SHP77 (cell line): ENCODE results near the gene GRN.
A peak's percentile ranks its signal among the peaks of the same experiment; 100 is the strongest.
"Not testable (repeated sequence)": the region's sequence is repeated elsewhere in the genome, so short reads cannot be mapped to it uniquely, and the experiment has no call there.

Source experiments
- DNase-seq, 2 experiments: peaks; one replicate each; lab custom pipeline; 2025; lab: John Stamatoyannopoulos, UW

The GRN gene

DNA sequence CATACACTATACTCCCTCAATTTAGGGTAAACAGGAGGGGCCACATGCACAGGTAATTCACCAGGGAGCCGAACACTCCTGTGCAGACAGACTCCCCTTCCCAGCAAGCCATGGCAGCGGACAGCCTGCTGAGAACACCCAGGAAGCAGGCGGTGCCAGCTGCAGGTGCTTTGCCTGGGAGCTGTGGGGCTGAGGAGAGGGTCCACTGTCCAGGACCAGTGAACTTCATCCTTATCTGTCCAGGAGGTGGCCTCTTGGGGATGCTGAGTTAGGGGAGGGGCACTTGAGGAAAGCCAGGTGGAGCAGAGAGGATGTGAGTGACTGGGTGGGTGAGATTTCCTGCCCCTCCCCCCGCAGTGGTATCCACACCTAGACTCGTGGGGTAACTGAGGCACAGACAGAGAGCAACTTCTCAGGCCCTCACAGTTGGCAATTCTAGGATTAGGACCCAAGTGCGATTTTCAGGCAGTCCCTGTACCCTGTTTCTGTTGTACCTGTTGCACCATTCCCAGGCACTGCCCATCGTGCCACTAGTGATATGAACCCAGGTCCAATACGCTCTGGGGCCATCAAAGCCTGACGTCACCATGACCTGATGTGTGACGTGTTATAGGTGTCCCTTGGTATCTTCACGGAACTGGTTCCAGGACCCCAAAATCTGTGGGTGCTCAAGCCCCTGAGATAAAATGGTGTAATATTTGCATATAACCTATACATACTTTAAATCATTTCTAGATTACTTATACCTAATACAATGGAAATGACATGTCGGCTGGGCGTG, 1.2 kb downstream of the GRN start:
- no peak for DNase-seq

DNA sequence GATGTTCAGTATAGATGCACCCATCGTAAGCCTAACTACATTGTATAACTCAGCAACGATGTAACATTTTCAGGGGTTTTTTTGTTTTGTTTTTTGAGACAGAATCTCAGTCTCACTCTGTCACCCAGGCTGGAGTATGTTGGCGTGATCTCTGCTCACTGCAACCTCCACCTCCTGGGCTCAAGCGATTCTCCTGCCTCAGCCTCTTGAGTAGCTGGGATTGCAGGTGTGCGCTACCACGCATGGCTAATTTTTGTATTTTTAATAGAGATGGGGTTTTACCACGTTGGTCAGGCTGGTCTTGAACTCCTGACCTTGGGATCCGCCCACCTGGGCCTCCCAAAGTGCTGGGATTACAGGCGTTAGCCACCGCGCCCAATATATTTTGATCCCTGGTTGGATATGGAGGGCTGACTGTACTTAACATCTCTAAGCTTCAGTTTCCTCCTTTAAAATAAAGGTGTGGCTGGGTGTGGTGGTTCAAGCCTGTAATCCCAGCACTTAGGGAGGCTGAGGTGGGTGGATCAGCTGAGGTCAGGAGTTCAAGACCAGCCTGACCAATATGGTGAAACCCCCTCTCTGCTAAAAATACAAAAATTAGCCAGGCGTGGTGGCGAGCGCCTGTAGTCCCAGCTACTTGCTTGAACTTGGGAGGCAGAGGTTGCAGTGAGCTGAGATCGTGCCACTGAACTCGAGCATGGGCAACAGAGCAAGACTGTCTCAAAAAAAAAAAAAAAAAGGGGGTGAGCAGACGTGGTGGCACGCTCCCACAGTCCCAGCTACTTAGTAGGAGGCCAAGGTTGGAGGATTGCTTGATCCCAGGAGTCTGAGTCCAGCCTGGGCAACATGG, 2.3 kb downstream of the GRN start:
- DNase-seq = not testable (repeated sequence)

DNA sequence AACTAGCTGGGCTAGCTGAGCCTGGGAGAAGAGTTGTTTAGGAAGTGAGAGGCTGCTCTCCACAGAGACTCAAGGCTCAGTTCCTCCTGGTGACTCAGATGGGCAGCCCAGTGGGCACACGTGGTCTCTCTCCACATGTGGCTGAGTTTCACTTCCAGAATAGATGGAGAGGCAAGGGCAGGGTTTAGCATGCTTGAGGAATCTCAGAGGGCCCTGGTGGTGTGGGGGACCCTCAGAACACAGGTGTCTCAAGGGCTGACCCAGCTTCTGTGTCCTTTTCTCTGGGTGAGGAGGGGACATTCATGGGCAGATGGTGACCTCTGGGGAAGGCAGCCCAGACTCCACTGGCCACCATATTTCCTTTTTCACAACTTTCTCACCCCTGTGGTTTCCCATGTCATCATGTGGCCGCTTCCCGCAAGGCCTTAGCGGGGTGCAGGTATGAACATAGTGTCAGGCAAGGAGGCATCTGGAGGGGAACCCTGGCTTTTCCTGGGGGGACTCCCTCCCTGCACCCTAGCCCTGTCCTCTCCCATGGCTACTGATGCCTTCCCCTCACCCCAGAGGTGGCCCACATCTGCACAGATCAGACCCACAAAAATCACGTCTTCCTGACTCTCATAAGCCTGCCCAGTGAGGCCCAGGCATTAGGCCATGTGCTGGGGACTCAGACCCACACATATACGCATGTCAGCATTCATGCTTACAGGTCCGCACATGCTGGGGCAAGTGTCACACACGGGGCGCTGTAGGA, 3.3 kb downstream of the GRN start:
- no peak for DNase-seq

DNA sequence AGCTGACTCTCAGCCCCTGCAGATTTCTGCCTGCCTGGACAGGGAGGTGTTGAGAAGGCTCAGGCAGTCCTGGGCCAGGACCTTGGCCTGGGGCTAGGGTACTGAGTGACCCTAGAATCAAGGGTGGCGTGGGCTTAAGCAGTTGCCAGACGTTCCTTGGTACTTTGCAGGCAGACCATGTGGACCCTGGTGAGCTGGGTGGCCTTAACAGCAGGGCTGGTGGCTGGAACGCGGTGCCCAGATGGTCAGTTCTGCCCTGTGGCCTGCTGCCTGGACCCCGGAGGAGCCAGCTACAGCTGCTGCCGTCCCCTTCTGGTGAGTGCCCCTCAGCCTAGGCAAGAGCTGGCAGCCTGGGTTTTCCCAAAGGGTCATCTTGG, 3.9 kb downstream of the GRN start:
- no peak for DNase-seq

DNA sequence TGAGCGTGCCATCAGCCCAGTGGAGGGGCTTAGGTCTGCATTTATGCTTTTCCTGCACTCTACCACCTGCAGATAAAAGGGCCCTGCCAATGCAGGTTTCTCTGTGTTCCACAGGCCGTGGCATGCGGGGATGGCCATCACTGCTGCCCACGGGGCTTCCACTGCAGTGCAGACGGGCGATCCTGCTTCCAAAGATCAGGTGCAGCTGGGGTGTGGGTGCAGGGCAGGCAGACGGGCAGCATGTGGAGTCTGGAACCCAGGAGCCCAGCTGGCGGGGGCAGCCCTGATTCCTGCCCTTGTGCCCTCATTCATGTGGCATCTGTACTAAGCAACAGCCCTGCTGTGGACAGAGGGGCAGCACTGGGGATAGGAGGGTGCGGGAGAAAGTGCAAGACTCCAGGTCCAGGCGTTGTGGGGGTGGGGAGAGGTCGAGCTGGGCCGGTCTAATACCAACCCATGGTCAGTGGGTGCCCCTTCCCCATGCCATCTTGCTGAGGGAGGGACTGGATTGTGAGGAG, 4.5 kb downstream of the GRN start:
- no peak for DNase-seq

DNA sequence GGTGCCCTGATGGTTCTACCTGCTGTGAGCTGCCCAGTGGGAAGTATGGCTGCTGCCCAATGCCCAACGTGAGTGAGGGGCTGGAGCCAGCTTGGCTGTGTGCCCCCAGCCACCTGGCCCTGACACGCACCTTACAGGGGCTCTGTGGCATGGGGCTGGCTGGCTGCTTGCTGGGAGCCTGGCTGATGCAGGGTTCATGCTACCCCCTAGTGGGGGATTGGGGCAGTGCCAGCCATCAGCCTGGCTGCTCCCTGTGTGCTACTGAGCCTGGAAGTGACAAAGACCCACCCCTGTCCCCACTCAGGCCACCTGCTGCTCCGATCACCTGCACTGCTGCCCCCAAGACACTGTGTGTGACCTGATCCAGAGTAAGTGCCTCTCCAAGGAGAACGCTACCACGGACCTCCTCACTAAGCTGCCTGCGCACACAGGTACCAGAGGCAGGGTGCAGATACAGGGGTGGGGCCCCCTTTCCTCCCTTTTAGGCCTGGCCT, 5.7 kb downstream of the GRN start:
- peak; percentile 65 to 78 for DNase-seq

DNA sequence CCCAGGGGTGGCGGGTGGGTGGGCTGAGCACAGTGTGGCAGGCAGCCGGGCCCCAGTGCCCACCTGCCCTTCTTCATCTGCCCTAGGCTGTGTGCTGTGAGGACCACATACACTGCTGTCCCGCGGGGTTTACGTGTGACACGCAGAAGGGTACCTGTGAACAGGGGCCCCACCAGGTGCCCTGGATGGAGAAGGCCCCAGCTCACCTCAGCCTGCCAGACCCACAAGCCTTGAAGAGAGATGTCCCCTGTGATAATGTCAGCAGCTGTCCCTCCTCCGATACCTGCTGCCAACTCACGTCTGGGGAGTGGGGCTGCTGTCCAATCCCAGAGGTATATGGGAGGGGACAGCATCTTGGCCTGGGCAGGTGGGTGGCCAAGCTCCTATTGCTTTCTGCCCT, 6.4 kb downstream of the GRN start:
- DNase-seq = no peak

DNA sequence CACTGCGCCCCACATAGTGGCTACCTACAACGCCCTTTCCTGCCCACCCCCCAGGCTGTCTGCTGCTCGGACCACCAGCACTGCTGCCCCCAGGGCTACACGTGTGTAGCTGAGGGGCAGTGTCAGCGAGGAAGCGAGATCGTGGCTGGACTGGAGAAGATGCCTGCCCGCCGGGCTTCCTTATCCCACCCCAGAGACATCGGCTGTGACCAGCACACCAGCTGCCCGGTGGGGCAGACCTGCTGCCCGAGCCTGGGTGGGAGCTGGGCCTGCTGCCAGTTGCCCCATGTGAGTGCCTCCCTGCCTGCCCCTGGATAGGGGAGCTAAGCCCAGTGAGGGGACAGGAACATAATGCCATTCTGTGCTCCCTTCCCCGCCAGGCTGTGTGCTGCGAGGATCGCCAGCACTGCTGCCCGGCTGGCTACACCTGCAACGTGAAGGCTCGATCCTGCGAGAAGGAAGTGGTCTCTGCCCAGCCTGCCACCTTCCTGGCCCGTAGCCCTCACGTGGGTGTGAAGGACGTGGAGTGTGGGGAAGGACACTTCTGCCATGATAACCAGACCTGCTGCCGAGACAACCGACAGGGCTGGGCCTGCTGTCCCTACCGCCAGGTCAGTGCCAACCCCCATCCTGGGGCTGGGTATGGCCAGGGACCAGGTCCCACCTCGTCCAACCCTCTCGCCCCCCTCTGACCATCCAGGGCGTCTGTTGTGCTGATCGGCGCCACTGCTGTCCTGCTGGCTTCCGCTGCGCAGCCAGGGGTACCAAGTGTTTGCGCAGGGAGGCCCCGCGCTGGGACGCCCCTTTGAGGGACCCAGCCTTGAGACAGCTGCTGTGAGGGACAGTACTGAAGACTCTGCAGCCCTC, 7.1 kb downstream of the GRN start:
- no peak for DNase-seq

DNA sequence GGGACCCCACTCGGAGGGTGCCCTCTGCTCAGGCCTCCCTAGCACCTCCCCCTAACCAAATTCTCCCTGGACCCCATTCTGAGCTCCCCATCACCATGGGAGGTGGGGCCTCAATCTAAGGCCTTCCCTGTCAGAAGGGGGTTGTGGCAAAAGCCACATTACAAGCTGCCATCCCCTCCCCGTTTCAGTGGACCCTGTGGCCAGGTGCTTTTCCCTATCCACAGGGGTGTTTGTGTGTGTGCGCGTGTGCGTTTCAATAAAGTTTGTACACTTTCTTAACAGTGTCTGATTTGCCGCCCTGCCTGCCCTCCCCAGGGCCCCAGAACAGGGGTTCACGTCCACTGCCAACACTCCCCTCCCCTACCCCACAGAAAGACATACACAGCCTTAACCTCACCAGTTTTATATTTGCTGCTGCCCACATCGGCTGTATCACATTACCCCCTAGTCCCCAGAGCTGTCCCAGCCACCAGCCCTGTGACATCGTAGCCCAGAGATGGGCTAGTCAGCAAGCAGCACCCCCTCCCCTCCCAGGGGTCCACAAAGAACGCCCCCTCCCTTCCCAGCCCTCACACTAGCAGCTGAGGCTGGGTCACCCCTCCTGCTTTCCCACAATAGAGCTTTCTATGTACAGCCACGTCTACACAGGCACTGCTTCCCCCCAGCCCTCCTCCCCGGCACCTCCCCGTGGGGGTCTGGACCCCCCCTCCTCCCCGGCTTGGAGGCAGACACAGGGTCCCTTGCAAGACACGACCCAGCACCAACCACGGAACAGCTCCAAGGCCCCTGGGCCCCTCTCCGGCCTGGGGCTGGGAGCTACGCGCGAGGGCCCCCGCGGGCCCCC, 7.9 kb downstream of the GRN start:
- no peak for DNase-seq

DNA sequence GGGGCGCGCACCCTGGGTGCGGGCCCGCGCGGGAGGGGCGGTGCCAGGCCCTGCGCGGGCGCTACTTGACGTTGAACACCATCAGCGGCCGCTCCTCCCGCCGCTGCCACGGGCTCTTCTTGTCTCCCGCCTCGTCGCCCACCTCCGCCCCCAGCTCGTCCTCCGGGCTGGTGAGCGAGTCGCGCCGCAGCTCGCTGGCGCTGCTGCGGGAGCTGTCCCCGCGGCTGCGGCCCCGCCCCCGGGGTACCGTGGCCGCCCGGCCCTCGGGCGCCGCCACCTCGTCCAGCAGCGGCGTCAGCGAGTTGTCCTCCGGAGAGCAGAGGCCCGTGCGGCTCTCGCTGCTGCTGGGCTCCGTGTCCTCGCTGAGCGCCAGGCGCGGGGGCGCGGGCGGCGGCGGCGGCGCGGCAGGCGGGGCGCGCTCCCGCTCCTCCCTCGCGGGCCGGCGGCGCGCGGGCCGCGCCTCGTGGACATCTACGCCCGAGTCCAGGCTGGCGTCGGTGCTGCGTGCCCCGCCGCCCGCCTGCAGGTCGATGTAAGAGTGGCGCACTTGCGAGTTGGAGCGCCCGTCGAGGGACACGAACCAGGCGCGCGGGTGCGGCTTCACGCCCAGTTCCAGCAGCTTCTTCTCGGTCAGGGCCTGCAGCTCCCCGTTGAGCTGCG, 8.7 kb downstream of the GRN start:
- no peak for DNase-seq

DNA sequence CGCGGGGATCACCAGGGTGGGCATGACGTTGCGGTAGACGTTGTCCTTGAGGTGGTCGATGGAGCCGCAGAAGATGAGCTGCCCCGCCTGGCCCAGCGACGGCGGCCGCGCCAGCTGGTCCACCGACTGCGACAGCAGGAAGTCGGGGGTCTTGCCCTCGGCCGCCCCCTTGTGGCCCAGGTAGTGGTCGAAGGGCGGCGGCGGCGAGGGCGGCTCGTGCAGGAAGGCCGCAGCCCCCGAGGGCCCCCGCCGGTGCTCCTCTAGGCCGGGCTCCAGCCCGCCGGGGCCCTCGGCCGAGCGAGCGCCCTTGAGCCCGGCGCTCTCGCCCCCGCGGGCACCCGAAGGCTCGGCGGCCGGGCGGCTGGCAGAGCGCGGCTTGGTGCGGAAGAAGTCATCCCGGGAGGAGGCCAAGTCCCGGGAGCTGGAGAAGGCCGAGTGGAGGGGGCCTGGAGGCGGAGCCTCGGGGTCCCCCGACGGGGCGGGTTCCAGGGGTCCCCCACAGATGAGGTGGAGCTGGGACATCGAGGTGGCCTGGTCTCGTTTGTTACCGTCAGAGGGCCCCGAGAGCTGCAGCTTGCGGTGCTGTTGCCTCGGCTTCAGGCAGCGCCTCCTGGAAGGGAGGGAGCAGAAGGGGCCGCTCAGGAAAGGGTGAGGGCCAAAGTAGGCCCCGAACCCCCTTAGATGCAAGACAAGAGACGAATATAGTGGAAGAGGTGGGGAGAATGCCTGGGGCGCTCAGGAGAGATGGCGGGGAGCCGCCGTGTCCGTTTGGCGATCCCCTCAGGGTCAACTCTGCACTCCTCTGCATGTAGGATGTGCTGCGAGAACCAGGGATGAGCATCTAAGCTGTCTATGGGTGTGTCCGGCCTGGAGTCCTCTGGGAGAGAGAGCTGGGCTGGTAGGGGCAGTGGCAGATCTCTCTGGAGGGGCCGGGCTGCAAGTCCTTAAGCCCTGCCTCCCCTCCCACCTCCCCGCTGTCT, 9.8 kb downstream of the GRN start:
- no peak for DNase-seq

DNA sequence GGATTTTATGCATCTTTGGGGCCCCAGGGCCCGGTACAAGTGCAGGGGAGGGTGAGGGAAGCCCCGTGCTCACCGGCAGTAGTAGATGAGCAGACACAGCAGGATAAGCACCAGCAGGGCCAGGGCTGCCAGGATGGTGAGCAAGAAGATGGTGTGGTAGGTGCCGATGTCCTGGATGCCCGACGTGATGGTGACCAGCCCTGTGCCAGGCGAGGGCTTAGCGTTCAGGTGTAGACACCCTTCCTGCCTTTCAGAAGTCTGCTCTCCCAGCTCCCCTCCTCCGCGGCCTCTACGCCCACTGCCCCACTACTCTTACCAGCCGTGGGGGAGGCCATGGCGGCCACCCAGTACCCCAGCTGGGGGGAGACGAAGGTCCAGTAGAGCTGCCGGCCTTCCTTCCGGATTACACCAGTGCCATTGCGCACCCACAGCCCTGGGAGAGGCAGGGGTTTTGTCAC, 10.6 kb downstream of the GRN start:
- DNase-seq = no peak

DNA sequence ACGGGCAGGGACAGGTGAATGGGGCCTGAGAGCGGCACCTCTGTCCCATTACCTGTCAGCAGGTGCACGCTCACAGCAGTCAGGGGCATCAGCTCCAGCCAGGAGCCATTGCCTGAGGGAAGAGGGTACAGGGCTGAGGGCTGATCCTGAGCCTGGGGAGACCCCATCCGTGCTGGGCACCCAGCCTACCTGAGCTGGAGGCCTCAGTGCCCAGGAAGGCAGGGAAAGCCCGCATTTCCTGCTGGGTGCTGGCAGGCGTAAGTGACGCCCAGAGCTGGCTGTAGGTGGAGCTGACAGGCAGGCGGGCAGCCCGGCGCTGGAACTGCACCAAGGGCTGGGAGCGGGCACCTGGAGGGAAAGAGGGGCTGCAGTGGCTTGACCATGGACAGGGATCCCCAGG, 11.1 kb downstream of the GRN start:
- no peak for DNase-seq

DNA sequence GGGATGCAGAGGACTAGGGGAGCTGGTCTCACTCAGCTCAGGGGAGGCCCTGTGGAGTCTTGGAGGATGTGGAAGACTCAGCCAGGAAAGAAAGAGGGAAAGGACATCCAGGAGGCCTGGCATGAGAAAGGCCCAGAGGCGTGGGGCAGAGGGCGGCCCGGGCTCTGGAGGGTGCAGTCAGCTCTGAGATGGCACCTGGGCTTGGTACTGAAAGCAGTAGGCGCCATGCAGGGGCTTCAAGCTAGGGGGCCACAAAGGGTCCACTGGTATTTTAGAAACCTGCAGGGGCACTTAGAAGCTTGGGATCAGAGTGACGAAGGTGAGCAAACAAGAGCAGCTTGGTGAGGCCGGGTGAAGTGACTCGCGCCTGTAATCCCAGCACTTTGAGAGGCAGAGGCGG, 13.0 kb downstream of the GRN start:
- DNase-seq = no peak

DNA sequence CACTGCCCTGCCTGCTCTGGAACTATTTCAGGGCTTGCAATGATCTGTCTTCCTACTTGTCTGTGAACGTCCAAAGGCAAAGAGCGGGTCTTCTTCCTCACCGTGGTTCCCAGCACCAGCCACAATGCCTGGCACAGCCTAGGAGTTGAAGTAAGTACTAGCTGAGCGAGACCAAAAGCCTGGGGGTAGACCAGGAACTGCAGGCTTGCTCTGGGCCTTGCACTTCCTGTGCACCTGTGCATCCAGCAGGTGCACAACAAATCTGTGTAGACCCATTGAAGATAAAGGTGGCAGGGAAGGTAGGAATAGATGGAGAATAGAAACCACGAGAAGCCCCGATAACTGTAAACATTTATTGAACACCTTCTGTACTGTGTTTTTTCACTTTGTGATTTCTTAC, 13.9 kb downstream of the GRN start:
- DNase-seq = no peak

DNA sequence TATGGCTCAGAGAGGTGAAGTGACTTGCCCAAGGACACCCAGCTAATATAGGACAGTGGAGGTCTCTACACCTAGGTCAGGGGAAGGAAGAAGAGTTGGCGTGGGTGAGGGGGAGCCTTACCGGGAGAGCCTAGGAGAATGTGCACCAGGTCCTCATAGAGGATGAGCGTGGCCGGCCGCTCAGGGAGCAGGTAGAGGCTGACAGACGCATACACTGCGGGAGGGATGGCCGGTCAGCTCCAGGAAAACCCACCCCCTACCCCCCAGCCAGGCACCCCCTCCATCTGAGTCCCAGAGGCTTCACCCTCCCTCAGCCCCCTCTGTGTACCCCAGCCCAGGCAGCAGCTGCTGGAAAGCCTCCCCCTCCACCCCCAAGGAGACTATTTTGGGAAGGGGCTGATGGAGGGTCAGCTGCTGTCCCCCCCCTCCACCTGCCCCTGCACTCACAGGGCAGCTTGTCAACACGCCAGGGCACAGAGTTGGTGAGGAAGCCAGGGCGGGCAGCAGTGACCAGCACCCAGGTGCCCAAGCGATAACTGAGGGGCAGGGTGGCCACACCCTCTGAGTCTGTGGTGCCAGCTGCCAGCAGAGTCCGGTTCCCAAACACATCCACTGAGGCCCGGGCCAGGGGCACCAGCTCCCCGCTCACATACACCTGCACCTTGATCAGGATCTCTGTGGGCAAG, 14.5 kb downstream of the GRN start:
- no peak for DNase-seq

DNA sequence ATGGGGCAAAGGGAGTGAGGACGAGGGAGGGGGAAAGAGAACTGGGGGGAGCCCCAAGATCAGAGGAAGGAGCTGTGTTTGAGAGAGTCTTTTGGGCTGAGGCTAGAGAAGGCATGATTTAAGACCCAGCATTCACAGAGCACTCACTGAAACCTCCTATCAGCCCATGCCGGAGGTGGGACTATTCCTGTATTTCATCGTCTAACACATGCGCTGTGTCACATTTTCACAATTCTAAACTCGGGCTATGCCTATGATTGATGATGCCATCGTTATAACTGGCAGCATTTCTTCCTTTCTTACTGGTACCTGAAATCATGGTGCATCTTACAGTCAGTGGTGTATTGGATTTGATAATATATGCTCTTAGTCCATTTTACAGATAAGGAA, 15.0 kb downstream of the GRN start:
- DNase-seq = no peak

DNA sequence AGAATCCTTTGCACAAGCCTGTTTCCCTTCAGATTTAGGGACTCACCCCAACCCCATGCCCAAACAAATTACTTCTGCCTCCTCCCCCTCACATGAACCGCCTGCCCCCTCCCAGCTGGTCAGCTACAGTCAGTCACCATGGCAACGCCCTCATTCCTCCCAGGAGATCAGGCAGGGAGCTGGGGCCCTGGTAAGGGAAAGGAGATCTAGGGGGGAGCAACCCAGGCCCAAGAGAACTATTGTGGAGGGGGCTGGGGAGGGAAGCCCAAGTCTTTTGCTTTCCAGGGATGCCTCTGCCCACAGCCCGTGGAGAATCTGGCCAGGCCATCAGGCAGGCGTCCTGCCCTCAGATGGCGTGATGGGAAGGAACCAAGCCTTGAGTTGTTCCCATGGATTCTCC, 15.7 kb downstream of the GRN start:
- DNase-seq = no peak
